ENCODE measurements around the gene NHEJ1.

Gene NHEJ1

DNA sequence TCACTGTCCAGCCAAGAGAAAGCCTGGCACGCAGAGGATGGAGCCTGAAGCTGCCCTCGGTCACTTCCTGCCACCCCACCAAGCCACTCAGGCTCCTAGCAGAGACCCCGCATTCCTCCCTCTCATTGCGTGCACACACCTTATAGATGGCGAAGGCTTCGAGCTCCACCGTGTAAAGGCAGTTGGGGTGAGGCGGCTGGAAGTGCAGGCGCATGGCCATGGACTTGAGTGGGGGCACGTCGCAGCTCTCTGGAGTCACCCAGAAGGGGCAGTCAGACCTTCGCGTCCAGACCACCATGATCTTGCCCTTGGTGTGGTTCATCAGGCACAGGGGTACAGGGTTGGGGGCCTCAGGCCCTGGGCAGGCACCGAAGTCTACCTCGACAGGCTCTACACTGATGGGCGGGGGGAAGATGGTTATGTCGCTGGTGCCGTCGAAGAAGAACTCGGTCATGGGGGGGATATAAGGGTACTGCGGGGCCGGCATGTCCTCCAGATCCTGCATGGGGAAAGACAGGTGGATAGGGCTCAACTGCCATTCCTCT lies 133.0 kb downstream of the NHEJ1 start:
- TF ChIP-seq, protein P1, sequence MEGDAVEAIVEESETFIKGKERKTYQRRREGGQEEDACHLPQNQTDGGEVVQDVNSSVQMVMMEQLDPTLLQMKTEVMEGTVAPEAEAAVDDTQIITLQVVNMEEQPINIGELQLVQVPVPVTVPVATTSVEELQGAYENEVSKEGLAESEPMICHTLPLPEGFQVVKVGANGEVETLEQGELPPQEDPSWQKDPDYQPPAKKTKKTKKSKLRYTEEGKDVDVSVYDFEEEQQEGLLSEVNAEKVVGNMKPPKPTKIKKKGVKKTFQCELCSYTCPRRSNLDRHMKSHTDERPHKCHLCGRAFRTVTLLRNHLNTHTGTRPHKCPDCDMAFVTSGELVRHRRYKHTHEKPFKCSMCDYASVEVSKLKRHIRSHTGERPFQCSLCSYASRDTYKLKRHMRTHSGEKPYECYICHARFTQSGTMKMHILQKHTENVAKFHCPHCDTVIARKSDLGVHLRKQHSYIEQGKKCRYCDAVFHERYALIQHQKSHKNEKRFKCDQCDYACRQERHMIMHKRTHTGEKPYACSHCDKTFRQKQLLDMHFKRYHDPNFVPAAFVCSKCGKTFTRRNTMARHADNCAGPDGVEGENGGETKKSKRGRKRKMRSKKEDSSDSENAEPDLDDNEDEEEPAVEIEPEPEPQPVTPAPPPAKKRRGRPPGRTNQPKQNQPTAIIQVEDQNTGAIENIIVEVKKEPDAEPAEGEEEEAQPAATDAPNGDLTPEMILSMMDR (IDR thresholded peaks at IDR 0.05; ENCODE audit: insufficient read depth, low read length, missing control alignments), result no peak
- ChIA-PET POLR2A (no interaction called here), CTCF (interaction anchor here (0.9 to 11.4 kb wide), 19 partner anchors 11 to 272 kb away, joined by 3 to 366 read pairs (median 4); partner anchors contain the start of genes CDK5R2, CFAP65 and NHEJ1)
- DNase-seq (ENCODE audit: low read depth, low spot score), result no peak
- H3K4me3 ChIP-seq (ENCODE audit: low read depth, low read length), result no peak overlapping the region

DNA sequence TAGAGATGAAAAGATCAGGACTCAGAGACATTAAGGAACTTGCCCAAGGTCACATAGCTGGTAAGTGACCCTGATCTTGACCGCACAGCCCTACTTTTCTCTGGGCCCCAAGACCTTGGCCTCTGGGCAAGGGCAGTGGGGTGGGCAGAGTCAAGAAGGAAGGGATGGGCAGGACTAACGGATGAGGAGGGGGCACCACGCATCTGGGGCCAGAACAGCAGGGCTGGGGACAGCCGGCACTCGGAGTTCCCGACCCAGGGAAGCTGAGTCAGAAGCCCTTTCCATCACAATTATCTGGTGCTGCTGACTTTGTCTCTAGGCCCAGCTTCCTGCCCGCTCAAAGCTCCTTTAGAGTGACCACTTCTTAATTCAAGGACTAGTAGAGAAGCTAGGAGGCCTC lies 133.7 kb downstream of the NHEJ1 start:
- DNase-seq (ENCODE audit: low read depth, low spot score), result no peak
- ChIA-PET CTCF (interaction anchor here (0.9 to 11.4 kb wide), 19 partner anchors 10 to 273 kb away, joined by 3 to 366 read pairs (median 5); partner anchors contain the start of genes CFAP65 and NHEJ1), POLR2A (no interaction called here)
- TF ChIP-seq, protein P1 (IDR thresholded peaks at IDR 0.05; ENCODE audit: insufficient read depth, low read length, missing control alignments), result no peak
- no peak overlapping the region for H3K4me3 ChIP-seq (ENCODE audit: low read depth, low read length)

DNA sequence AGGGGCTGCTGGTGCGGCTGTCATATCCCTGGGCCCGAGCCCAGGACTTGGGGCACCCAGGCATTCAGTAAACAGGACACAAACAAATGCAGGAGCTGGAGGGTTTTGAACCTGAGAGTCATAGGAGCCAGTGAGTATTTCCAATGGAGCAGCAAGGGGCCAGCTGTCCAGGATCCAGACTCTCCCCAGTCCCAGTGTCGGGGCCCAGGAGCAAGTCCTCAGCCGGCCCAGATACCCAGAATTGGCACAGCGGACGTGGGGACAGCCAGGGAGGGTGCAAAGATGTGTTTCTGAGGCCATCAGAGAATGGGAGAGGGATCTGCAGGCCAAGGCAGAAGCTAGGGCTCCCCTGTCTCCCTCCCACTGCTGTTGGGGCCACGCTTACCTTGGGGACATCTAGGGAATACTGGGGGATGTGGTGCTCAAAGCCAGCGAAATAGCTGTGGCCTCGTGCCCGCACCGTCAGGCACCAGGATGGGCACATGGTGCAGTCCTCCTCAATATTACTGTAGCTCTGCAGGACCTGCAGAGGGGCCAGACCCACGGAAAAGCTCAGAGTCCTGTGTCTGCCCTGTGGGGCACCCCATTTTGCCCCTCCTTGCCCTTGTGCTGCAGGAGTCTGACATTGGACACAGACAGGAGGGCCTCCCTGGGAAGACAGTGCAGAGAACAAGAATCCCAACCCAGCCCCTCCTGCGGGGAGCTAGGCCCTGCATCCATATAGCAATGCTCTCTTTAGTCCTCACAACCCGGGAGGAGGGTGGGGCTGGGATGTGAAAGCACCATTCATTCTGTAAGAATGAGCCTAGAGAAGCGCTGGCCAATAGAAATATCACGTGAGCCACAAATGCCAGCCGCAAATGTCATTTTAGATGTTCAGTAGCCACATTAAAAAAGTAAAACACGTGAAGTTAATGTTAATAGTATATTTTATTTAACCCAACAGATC lies 134.7 kb downstream of the NHEJ1 start:
- TF ChIP-seq, protein P1 (IDR thresholded peaks at IDR 0.05; ENCODE audit: insufficient read depth, low read length, missing control alignments), result no peak
- POLR2A ChIA-PET, result no interaction called here
- H3K4me3 ChIP-seq (ENCODE audit: low read depth, low read length), result no peak overlapping the region
- no peak for DNase-seq (ENCODE audit: low read depth, low spot score)
- CTCF ChIA-PET, result interaction anchor here (1.1 to 11.4 kb wide), 12 partner anchors 9 to 274 kb away, joined by 3 to 366 read pairs (median 6); partner anchors contain the start of genes CFAP65 and NHEJ1
